GM18502 (cell line): ENCODE data around the gene USP50.
"Not testable (repeated sequence)": the region's sequence is repeated elsewhere in the genome, so short reads cannot be mapped to it uniquely, and the experiment has no call there.

ENCODE experiments used
- ATAC-seq: cut with Tn5 transposase; IDR thresholded peaks from one replicate; pipeline ENCODE4 v1.9.1; 2021; ENCODE audit warnings: mild to moderate bottlenecking; ENCODE audit not compliant: unreplicated experiment, poor library complexity

The USP50 gene

DNA sequence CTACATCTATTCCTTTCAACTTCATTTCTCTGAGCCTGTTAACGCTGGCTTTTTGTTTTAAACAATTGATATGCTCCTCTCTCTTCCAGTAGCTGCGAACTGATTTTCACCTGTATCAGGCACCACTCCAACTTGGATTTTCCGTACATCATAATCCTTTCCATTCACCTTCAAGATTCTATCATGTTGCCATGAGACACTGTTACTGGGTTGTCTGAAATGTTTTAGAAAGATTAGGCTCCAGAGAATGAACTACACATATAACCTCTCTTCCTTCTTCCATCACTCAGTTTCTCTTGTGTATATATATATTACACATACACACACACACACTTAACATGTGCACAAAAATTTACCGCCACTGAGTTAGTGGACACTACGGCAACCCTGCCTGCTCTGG is at the start of gene USP50:
Gene USP50, minus strand, starts transcription at position 101 of the 400 bp plus-strand sequence. CDS start 141 bp downstream, outside the sequence.
- ATAC-seq: no peak

GRCh38 chr15:50594311-50594710 is 47.8 kb upstream of the USP50 start:
- no peak for ATAC-seq

DNA sequence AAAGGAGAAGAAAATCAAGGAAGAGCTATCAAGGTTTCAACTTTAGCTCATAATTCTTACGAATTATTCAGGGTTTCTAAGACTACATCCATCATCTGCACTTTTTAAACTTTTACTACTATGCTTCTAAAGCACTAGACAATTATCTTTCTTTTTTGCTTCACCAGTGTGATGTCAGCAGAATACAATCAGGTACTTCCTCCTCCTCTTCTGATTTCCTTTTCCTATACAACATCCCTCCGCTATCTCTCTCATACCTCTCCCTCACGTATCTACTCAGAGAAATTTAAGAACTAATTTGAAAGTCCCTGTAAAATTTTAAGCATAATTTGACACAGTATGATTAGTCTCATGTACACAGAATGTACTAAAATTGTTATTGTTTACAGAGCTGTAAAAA is 47.3 kb upstream of the USP50 start:
- no peak for ATAC-seq

- ATAC-seq: no peak
These were observed 43.8 kb upstream of the USP50 start for GRCh38 chr15:50590288-50590687.

GRCh38 chr15:50577492-50577891 is 31.0 kb upstream of the USP50 start:
- no peak for ATAC-seq

GRCh38 chr15:50576166-50576565 is 29.7 kb upstream of the USP50 start:
- no peak for ATAC-seq

DNA sequence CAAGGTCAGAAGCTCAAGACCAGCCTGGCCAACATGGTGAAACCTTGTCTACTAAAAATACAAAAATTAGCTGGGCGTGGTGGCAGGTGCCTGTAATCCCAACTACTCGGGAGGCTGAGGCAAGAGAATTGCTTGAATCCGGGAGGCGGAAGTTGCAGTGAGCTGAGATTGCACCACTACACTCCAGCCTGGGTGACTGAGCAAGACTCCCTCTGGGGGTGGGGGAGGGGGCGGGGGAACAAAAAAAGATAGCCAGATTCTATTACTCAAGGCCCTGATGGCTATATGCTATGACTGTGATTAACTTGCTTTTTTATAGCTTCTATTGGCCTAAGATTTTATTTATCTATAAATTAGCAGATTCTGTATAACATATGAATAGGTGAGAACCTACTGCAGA is 27.4 kb upstream of the USP50 start:
- not testable (repeated sequence) for ATAC-seq

GRCh38 chr15:50563756-50564155 is 17.3 kb upstream of the USP50 start:
- ATAC-seq: no peak

GRCh38 chr15:50562735-50563640 is 16.5 kb upstream of the USP50 start:
- ATAC-seq: no peak

DNA sequence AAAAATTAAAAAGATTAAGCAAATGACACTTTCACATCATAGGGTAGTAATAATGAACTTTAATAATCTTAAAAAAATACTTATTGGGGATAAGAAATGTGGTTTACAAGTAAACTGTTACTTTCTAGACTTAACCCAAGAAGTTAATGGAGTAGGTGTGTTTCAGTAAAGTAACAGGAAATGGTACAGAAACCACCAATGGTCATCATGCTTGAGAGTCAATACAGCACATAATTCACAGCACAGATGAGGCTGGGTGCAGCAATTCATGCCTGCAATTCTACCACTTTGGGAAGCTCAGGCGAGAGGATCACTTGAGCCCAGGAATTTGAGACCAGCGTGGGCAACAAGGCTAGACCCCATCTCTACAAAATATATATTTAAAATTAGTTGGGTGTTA is 11.5 kb upstream of the USP50 start:
- no peak for ATAC-seq

DNA sequence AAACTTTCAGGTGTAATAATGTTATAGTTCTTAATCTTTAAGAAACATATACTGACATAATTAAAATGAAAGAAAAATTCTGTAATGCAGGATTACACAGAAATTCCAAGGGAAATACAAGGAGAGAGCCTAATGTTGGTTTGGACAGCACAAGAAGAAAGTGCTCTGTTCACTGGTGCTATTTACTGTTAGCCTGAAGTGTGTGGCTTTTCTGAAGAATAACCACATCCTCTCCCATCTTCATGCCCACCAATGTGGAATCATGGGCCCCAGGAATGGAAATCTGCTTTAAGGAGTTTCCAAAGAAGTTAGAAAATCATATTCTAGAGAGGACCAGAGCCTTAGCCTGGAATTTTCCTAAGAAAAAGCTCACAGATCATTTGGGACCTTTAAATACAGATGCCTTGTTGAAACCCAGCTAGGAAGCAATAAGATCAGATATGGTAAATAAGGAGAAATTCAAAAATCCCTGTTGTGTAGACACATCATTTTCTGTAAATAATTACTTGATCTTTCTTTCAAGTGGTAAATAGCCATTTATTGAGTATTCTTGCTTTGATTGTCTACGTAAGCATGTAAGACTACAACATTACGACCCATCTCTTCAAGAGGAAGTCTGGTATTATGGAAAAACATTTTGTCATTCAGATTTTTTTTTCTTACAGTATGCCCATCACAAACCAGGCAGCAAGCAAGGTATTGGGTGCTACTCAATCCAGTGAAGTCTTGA is 10.3 kb upstream of the USP50 start:
- no peak for ATAC-seq

GRCh38 chr15:50552238-50552637 is 5.8 kb upstream of the USP50 start:
- ATAC-seq: no peak

GRCh38 chr15:50549326-50549725 is 2.9 kb upstream of the USP50 start:
- no peak for ATAC-seq

- ATAC-seq: no peak
These were observed 2.1 kb downstream of the USP50 start for GRCh38 chr15:50544368-50544767.

DNA sequence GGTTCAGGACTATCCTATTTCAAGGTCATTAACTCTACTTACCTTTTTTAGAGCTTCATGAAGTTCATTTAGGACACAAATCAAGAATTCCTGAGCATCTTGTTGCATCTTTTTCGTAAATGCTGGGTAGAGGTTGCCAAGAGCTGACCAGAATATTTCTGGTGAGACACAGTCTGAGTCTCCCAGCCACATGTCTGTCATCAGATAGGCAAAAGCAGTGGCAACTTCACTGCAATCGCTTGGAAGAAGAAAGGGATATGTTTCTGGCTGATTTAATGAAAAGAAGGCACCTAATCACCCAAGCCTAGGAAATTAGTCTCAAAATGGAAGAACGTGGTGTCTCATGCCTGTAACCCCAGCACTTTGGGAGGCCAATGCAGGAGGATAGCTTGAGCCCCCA is 2.9 kb downstream of the USP50 start:
- ATAC-seq: no peak

- ATAC-seq: no peak
These were observed 3.6 kb downstream of the USP50 start for GRCh38 chr15:50542887-50543210.

DNA sequence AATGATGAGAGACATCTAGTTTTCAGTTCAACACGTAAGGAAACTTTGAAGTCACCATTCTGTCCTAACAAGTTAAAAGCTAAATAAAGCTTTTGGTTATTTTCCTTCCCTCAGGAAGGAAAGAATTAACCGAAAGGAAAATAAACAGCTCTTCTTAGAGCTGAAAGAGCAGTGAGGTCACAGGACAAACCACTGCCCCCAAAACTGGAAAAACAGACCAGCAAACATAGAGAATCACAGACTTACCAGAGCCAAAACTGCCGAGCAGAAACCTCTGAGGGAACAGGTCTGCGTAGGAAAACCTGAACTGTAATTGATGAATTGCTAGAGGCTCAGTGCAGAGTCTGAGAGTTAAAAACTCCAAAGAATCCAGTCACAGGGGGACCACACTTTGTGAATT is 14.7 kb downstream of the USP50 start:
- ATAC-seq: no peak

- no peak for ATAC-seq
These were observed 15.3 kb downstream of the USP50 start for GRCh38 chr15:50531163-50531562.

DNA sequence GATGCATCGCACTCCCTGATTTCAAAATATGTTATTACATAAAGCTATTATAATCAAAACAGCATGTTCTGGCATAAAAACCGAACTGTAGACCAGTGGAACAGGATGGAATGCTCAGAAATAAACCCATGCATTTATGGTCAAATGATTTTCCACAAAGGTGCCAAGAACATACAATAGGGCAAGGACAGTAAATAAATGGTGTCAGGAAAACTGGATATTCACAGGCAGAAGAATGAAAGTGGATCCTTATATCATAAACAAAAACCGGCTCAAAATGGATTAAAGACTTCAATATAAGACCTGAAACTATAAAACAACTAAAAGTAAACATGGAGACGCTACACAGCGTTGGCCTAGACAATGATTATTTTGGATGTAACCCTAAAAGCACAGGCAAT is 22.6 kb downstream of the USP50 start:
- ATAC-seq: no peak

DNA sequence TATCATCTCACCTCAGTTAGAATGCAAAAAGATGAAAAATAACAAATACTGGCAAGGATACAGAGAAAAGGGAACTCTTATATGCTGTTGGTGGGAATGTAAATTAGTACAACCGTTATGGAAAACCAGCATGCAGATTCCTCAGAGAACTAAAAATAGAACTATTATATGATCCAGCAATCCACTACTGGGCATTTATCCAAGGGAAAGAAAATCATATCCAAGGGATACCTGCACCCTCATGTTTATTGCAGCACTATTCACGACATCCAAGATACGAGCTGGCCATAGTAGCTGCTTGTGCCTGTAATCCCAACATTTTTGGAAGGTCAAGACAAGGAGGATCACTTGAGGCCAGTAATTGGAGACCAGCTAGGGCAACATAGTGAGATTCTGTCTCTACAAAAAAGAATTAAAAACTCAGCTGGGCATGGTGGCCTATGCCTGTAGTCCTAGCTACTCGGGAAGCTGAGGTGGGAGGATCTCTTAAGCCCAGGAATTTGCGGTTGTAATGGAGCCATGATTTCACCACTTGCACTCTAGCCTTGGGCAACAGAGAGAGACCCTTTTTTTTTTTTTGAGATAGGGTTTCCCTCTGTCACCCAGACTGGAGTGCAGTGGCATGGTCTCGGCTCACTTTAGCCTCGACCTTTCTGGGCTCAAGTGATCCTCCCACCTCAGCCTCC is 26.6 kb downstream of the USP50 start:
- no peak for ATAC-seq

DNA sequence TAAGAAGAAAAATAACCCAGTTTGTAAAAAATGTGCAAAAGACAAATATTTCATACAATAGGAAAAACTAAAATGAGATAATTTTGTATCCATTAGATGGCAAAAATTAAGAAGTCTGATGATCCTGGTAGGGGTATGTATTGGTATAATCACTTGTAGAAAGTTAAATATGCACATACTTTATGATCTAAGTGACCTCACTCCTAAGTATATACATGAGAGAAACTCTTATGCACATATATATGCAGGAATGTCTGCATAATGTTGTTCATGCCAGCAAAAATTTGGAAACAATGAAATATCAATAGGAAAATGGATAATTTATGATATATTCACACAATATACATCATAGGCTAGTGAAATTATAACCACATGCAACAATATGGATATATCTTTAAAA is 33.5 kb downstream of the USP50 start:
- no peak for ATAC-seq
